ENCODE results near the gene C13orf46.

C13orf46 gene

DNA sequence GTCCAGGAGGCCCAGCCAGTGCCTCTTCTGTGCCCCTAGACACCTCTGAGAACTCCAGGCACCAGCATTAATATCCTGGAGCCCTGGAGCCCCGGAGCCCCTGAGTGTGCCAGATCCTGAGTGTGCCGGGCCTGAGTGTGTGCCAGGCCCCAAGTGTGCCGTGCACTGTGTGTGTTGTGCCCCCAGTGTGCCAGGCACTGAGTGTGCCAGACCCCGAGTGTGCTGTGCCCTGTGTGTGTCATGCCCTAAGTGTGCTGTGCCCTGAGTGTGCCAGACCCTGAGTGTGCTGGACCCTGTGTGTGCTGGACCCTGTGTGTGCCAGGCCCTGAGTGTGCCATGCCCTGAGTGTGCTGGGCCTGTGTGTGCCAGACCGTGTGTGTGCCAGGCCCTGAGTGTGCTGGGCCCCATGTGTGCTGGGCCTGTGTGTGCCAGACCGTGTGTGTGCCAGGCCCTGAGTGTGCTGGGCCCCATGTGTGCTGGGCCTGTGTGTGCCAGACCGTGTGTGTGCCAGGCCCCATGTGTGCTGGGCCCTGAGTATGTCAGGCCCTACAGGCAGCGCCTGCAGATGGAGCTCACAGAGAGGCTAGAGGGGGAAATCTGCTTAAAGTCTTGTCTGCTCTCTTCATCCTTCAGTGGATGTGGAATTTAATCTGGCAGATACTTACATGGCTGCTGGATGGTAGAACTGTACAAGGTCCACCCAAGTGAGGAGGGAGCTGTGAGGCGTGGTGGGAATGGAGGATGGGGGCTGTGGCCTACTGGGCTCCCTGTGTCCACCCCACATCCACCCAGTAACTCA is 53.9 kb downstream of the C13orf46 start:
- no peak for DNase-seq (ENCODE audit: extremely low spot score)
- TF ChIP-seq NFRKB (IDR thresholded peaks at IDR 0.05) (no peak), SUZ12 (IDR thresholded peaks at IDR 0.05) (no peak), ELF4 (IDR thresholded peaks at IDR 0.05) (no peak)
- ChIA-PET CTCF (no interaction called here), POLR2A (no interaction called here)

- DNase-seq (ENCODE audit: extremely low spot score): no peak
- POLR2A ChIA-PET: no interaction called here
- CTCF ChIA-PET: interaction anchor here (0.9 kb wide), 1 partner anchor 15 kb away, joined by 3 read pairs; no protein-coding TSS in a partner anchor
- TF ChIP-seq BHLHE40 (IDR thresholded peaks at IDR 0.05; ENCODE audit: borderline replicate concordance) (no peak), TARDBP (IDR thresholded peaks at IDR 0.05) (no peak), FOXA1 (IDR thresholded peaks at IDR 0.05) (no peak), FOXM1 (IDR thresholded peaks at IDR 0.05; ENCODE audit: borderline replicate concordance) (no peak), FOXK2 (IDR thresholded peaks at IDR 0.05) (no peak), NFRKB (IDR thresholded peaks at IDR 0.05) (no peak), ARNT (IDR thresholded peaks at IDR 0.05) (no peak), ELF4 (IDR thresholded peaks at IDR 0.05) (no peak), CTBP1 (IDR thresholded peaks at IDR 0.05; ENCODE audit: borderline replicate concordance) (no peak), PKNOX1 (IDR thresholded peaks at IDR 0.05) (no peak), SP1 (IDR thresholded peaks at IDR 0.05) (no peak), LEF1 (IDR thresholded peaks at IDR 0.05; ENCODE audit: borderline replicate concordance) (no peak), SUZ12 (IDR thresholded peaks at IDR 0.05) (no peak), L3MBTL2 (conservative IDR thresholded peaks at IDR 0.05) (no peak), ZNF384 (IDR thresholded peaks at IDR 0.05) (no peak)
Observed at GRCh38 chr13:113918981-113919701, 54.7 kb downstream of the C13orf46 start.

DNA sequence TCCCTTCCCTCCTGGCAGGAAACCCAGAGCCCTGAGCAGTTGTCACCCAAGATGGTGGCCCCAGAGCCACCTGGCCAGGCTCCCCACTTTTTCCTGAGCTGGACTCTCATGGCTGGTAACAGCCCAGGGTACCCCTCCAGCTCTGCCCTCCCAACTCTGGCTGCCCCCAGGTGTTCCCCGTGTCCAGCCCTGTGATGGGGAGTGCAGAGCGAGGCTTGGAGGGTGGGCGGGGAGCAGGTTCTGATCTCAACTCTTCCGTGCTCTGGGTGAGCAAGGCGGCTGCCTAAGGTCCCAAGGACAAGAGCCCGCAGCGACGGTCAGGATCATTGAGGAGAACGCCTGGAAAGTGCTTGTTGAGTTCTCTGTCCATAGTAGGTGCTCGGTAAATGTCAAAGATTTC is 55.3 kb downstream of the C13orf46 start:
- DNase-seq (ENCODE audit: extremely low spot score): no peak
- no peak for TF ChIP-seq NFRKB (IDR thresholded peaks at IDR 0.05)
- TF ChIP-seq ZNF384 (IDR thresholded peaks at IDR 0.05): no peak
- TF ChIP-seq BHLHE40 (IDR thresholded peaks at IDR 0.05; ENCODE audit: borderline replicate concordance): no peak
- TF ChIP-seq CTBP1 (IDR thresholded peaks at IDR 0.05; ENCODE audit: borderline replicate concordance): no peak
- no peak for TF ChIP-seq ELF4 (IDR thresholded peaks at IDR 0.05)
- no peak for TF ChIP-seq SUZ12 (IDR thresholded peaks at IDR 0.05)
- no peak for TF ChIP-seq FOXA1 (IDR thresholded peaks at IDR 0.05)
- TF ChIP-seq HDGF (IDR thresholded peaks at IDR 0.05; ENCODE audit: borderline replicate concordance): no peak
- no peak for TF ChIP-seq TARDBP (IDR thresholded peaks at IDR 0.05)
- TF ChIP-seq FOXK2 (IDR thresholded peaks at IDR 0.05): no peak
- no peak for TF ChIP-seq SP1 (IDR thresholded peaks at IDR 0.05)
- no peak for TF ChIP-seq L3MBTL2 (conservative IDR thresholded peaks at IDR 0.05)
- TF ChIP-seq LEF1 (IDR thresholded peaks at IDR 0.05; ENCODE audit: borderline replicate concordance): no peak
- TF ChIP-seq FOXM1 (IDR thresholded peaks at IDR 0.05; ENCODE audit: borderline replicate concordance): no peak
- no peak for TF ChIP-seq ARNT (IDR thresholded peaks at IDR 0.05)
- no peak for TF ChIP-seq PKNOX1 (IDR thresholded peaks at IDR 0.05)
- ChIA-PET POLR2A (no interaction called here), CTCF (interaction anchor here (0.9 kb wide), 1 partner anchor 14 kb away, joined by 3 read pairs; no protein-coding TSS in a partner anchor)

DNA sequence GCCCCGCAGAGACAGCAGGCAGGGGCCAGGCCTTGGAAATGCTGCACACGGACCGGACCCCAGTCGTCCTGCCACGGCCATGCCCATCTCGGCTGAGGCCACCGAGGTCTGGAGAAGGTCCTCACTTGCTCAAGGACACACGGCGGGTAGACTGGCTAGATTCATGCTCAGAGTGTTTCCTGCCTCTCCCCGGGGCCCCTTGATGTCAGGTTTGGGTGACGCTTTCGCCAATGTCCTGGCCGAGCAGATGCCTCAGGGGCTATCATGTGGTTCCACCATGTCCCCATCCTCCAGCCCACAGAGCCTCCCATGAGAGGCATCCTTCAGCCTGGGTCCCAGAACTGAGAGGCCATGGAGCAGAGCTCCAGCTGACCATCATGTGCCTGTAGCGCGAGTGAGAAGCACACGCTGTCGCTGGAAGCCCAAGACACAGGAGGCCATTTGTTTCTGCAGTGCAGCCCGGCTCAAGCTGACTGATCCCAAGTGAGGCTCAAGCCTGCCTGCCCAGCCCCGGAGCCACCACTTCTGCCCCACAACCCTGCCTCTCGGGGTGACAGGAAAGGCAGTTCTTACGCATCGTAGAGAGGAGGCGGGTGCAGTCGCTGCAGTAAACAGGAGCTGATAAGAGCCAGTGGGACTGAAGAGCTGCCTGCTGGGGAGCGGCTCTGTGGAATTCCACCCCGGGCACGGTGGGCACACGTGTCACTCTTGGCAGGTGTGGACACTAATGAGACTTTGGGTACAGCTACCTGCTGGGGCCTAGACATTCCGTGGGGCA is 56.1 kb downstream of the C13orf46 start:
- TF ChIP-seq L3MBTL2 (conservative IDR thresholded peaks at IDR 0.05) (no peak), FOXA1 (IDR thresholded peaks at IDR 0.05) (no peak), FOXM1 (IDR thresholded peaks at IDR 0.05; ENCODE audit: borderline replicate concordance) (no peak), CTBP1 (IDR thresholded peaks at IDR 0.05; ENCODE audit: borderline replicate concordance) (no peak), ARNT (IDR thresholded peaks at IDR 0.05) (no peak), SP1 (IDR thresholded peaks at IDR 0.05) (no peak)
- CTCF ChIA-PET: interaction anchor here (0.9 kb wide), 1 partner anchor 13 kb away, joined by 3 read pairs; no protein-coding TSS in a partner anchor
- DNase-seq (ENCODE audit: extremely low spot score): no peak
- POLR2A ChIA-PET: no interaction called here

DNA sequence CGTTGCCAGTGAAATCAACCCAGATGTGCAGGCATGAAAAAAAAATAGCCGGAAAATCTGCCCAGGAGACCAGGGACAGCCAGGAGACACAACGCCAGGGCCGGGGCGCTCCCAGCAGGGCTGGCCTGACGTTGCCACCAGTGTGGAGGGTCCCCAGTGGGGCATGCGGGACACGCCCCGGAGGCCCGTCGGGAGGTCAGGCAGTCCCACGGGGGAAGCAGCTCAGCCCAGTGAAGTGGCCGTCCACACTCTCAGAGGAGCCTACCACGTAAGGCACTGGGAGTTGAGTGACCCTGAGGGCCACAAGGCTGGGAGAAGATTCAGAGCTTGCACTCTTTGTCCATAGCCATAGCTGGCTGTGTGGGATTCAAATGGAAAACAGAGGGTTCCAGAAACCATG is 56.8 kb downstream of the C13orf46 start:
- TF ChIP-seq HDGF (IDR thresholded peaks at IDR 0.05; ENCODE audit: borderline replicate concordance) (no peak), FOXK2 (IDR thresholded peaks at IDR 0.05) (no peak), TARDBP (IDR thresholded peaks at IDR 0.05) (no peak), CTBP1 (IDR thresholded peaks at IDR 0.05; ENCODE audit: borderline replicate concordance) (no peak), ELF4 (IDR thresholded peaks at IDR 0.05) (no peak), SUZ12 (IDR thresholded peaks at IDR 0.05) (no peak), FOXA1 (IDR thresholded peaks at IDR 0.05) (no peak), PKNOX1 (IDR thresholded peaks at IDR 0.05) (no peak), NFRKB (IDR thresholded peaks at IDR 0.05) (no peak)
- ChIA-PET POLR2A (no interaction called here), CTCF (no interaction called here)
- DNase-seq (ENCODE audit: extremely low spot score): no peak

All from HEK293T (cell line).